Hepatocyte (in vitro differentiated cells): ENCODE results near the gene ZBTB7C. TPM values are rescaled to one million over a fixed set of nuclear protein-coding genes. Genes with fewer than 3 reads are reported as not detected.

Experiments
- DNase-seq: peaks from one replicate; pipeline ENCODE4 v3.0.0-alpha.2; 2016; ENCODE audit warnings: low spot score
- H2AFZ ChIP-seq: fragments of 200-600 bp; sonication (generic); 2 replicates; pipeline ENCODE4 v1.6.0; 2016; ENCODE audit warnings: antibody characterized with exemption, mild to moderate bottlenecking
- H3K27ac ChIP-seq: fragments of 200-600 bp; sonication (generic); 2 replicates; pipeline ENCODE4 v1.5.1; 2016; ENCODE audit warnings: mild to moderate bottlenecking
- H3K27me3 ChIP-seq: fragments of 200-600 bp; sonication (generic); 2 replicates; pipeline ENCODE4 v1.6.1; 2016
- H3K36me3 ChIP-seq: fragments of 200-600 bp; sonication (generic); replicated peaks from 2 replicates; pipeline ENCODE4 v1.5.1; 2016; ENCODE audit warnings: low read depth; ENCODE audit not compliant: insufficient read depth
- H3K4me1 ChIP-seq: fragments of 200-600 bp; sonication (generic); 2 replicates; pipeline ENCODE4 v1.5.1; 2016; ENCODE audit warnings: mild to moderate bottlenecking, moderate library complexity; ENCODE audit not compliant: insufficient read depth
- H3K4me2 ChIP-seq: fragments of 200-600 bp; sonication (generic); 2 replicates; pipeline ENCODE4 v1.6.0; 2016
- H3K4me3 ChIP-seq: fragments of 200-600 bp; sonication (generic); 2 replicates; pipeline ENCODE4 v1.5.1; 2016; ENCODE audit warnings: mild to moderate bottlenecking
- H3K79me2 ChIP-seq: fragments of 200-600 bp; sonication (generic); 2 replicates; pipeline ENCODE4 v1.6.0; 2017; ENCODE audit warnings: mild to moderate bottlenecking
- H3K9me2 ChIP-seq: fragments of 200-600 bp; sonication (generic); replicated peaks from 2 replicates; pipeline ENCODE4 v1.6.0; 2017; ENCODE audit warnings: mild to moderate bottlenecking; ENCODE audit not compliant: insufficient read depth
- H3K9me3 ChIP-seq: fragments of 200-600 bp; sonication (generic); 2 replicates; pipeline ENCODE4 v1.5.1; 2016; ENCODE audit warnings: low read depth, mild to moderate bottlenecking
- H4K20me1 ChIP-seq: fragments of 200-600 bp; sonication (generic); 2 replicates; pipeline ENCODE4 v1.6.0; 2016; ENCODE audit warnings: mild to moderate bottlenecking; ENCODE audit not compliant: insufficient read depth, poor library complexity, severe bottlenecking
- EZH2 ChIP-seq: fragments of 200-600 bp; sonication (generic); IDR thresholded peaks from 2 replicates; pipeline ENCODE4 v1.6.1; 2016; ENCODE audit warnings: antibody characterized with exemption, mild to moderate bottlenecking, borderline replicate concordance
- EZH2phosphoT487 ChIP-seq: fragments of 200-600 bp; sonication (generic); IDR thresholded peaks from one replicate; pipeline ENCODE4 v1.6.1; 2018; ENCODE audit warnings: antibody characterized with exemption, mild to moderate bottlenecking, low read depth, moderate library complexity; ENCODE audit not compliant: unreplicated experiment, severe bottlenecking
- WGBS: methylation state at CpG from one replicate; pipeline ENCODE4 v1.1.6; 2016; ENCODE audit warnings: low lambda C conversion rate; ENCODE audit errors: missing lambda C conversion rate; 5-methylcytosine and 5-hydroxymethylcytosine counted together
- polyA plus RNA-seq: library from polyadenylated mRNA; unstranded; fragments of >200 nt; fragmentation: Nextera tagmentation; extraction: Ambion mirVana; gene quantifications from 2 replicates; pipeline ENCODE4 v1.2.1, GENCODE V29; 2016
- total RNA-seq: library from RNA; depleted of rRNA; stranded (reverse); fragments of >200 nt; gene quantifications from 2 replicates; pipeline ENCODE4 v1.2.3, GENCODE V29; 2014
- TF ChIP-seq, protein P1 (sequence below): fragments of 200-600 bp; sonication (generic); IDR thresholded peaks from 2 replicates; pipeline ENCODE4 v1.5.1; 2016; ENCODE audit warnings: antibody characterized with exemption, mild to moderate bottlenecking; ENCODE audit not compliant: poor library complexity

The ZBTB7C gene
- total and polyA plus RNA-seq, 2 experiments from 2014 or later, result 0.70 to 1.0 TPM

- H3K36me3 ChIP-seq, result no peaks in the 10 kb centered on the region
- WGBS, result 91% methylated on average over 1 of the region's 1 CpG
- H3K4me3 ChIP-seq, result no peak overlapping the region
- no peak for TF ChIP-seq EZH2phosphoT487
- H3K9me3 ChIP-seq, result no peaks in the 10 kb centered on the region
- no peaks in the 10 kb centered on the region for H3K79me2 ChIP-seq
- no peaks in the 10 kb centered on the region for H3K4me1 ChIP-seq
- H3K27ac ChIP-seq, result no peak overlapping the region
- H4K20me1 ChIP-seq, result no peaks in the 10 kb centered on the region
- no peaks in the 10 kb centered on the region for H3K9me2 ChIP-seq
- DNase-seq, result no peak
- no peak overlapping the region for H3K4me2 ChIP-seq
- H2AFZ ChIP-seq, result no peak overlapping the region
- no peaks in the 10 kb centered on the region for H3K27me3 ChIP-seq
Observed at GRCh38 chr18:48274301-48274700, 134.9 kb downstream of the ZBTB7C start.

GRCh38 chr18:48270929-48271328 lies 138.3 kb downstream of the ZBTB7C start:
- 62% methylated on average over 1 of the region's 1 CpG for WGBS
- H3K4me1 ChIP-seq, result no peaks in the 10 kb centered on the region
- no peak for TF ChIP-seq EZH2phosphoT487
- TF ChIP-seq EZH2, result no peak
- TF ChIP-seq, protein P1, sequence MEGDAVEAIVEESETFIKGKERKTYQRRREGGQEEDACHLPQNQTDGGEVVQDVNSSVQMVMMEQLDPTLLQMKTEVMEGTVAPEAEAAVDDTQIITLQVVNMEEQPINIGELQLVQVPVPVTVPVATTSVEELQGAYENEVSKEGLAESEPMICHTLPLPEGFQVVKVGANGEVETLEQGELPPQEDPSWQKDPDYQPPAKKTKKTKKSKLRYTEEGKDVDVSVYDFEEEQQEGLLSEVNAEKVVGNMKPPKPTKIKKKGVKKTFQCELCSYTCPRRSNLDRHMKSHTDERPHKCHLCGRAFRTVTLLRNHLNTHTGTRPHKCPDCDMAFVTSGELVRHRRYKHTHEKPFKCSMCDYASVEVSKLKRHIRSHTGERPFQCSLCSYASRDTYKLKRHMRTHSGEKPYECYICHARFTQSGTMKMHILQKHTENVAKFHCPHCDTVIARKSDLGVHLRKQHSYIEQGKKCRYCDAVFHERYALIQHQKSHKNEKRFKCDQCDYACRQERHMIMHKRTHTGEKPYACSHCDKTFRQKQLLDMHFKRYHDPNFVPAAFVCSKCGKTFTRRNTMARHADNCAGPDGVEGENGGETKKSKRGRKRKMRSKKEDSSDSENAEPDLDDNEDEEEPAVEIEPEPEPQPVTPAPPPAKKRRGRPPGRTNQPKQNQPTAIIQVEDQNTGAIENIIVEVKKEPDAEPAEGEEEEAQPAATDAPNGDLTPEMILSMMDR, result no peak
- no peak overlapping the region for H2AFZ ChIP-seq
- H3K27ac ChIP-seq, result no peak overlapping the region
- H4K20me1 ChIP-seq, result no peaks in the 10 kb centered on the region
- H3K27me3 ChIP-seq, result no peaks in the 10 kb centered on the region
- H3K9me2 ChIP-seq, result no peaks in the 10 kb centered on the region
- no peaks in the 10 kb centered on the region for H3K36me3 ChIP-seq
- no peak for DNase-seq
- no peak overlapping the region for H3K4me3 ChIP-seq
- H3K4me2 ChIP-seq, result no peak overlapping the region
- H3K9me3 ChIP-seq, result no peaks in the 10 kb centered on the region
- no peaks in the 10 kb centered on the region for H3K79me2 ChIP-seq

GRCh38 chr18:48265328-48265727 lies 143.9 kb downstream of the ZBTB7C start:
- TF ChIP-seq EZH2phosphoT487 (no peak), EZH2 (no peak)
- TF ChIP-seq, protein P1, result no peak
- no peak overlapping the region for H3K4me3 ChIP-seq
- no peaks in the 10 kb centered on the region for H3K79me2 ChIP-seq
- no peaks in the 10 kb centered on the region for H3K4me1 ChIP-seq
- H3K9me2 ChIP-seq, result no peaks in the 10 kb centered on the region
- 83% methylated on average over 4 of the region's 4 CpGs for WGBS
- H3K4me2 ChIP-seq, result no peak overlapping the region
- DNase-seq, result no peak
- H3K36me3 ChIP-seq, result no peaks in the 10 kb centered on the region
- no peak overlapping the region for H2AFZ ChIP-seq
- no peak overlapping the region for H3K27ac ChIP-seq
- no peaks in the 10 kb centered on the region for H3K9me3 ChIP-seq
- H3K27me3 ChIP-seq, result no peaks in the 10 kb centered on the region
- H4K20me1 ChIP-seq, result no peaks in the 10 kb centered on the region

- no peak overlapping the region for H3K4me3 ChIP-seq
- TF ChIP-seq EZH2phosphoT487 (no peak), EZH2 (no peak)
- 85% methylated on average over 11 of the region's 11 CpGs for WGBS
- no peaks in the 10 kb centered on the region for H3K79me2 ChIP-seq
- H3K9me3 ChIP-seq, result no peaks in the 10 kb centered on the region
- no peak overlapping the region for H2AFZ ChIP-seq
- no peaks in the 10 kb centered on the region for H3K36me3 ChIP-seq
- H3K27ac ChIP-seq, result no peak overlapping the region
- no peaks in the 10 kb centered on the region for H3K27me3 ChIP-seq
- DNase-seq, result no peak
- H3K4me2 ChIP-seq, result no peak overlapping the region
- no peaks in the 10 kb centered on the region for H3K9me2 ChIP-seq
- H3K4me1 ChIP-seq, result no peaks in the 10 kb centered on the region
- H4K20me1 ChIP-seq, result no peaks in the 10 kb centered on the region
Observed at GRCh38 chr18:48263914-48264902, 145.0 kb downstream of the ZBTB7C start.
